SK-N-MC (cell line): ENCODE measurements around the gene DDI1.

Experiments
- DNase-seq: peaks from one replicate; pipeline ENCODE4 v3.0.0-alpha.2; 2011; ENCODE audit warnings: low read depth, low spot score
- H3K27ac ChIP-seq: fragments of 200-600 bp; sonication (generic); 2 replicates; pipeline ENCODE4 v1.5.1; 2016; ENCODE audit warnings: mixed run types
- H3K36me3 ChIP-seq: fragments of 200-600 bp; sonication (generic); 2 replicates; pipeline ENCODE4 v1.6.1; 2017; ENCODE audit warnings: antibody characterized with exemption, low read length, mixed read lengths; ENCODE audit not compliant: insufficient read depth
- H3K4me3 ChIP-seq: fragments of 200-600 bp; sonication (generic); 2 replicates; pipeline ENCODE4 v1.5.1; 2016
- H3K9ac ChIP-seq: fragments of 200-600 bp; sonication (generic); 2 replicates; pipeline ENCODE4 v1.8.0; 2017; ENCODE audit warnings: mixed run types, mixed read lengths; ENCODE audit not compliant: insufficient read length
- H3K9me3 ChIP-seq: fragments of 200-600 bp; sonication (generic); 2 replicates; pipeline ENCODE4 v1.6.1; 2017; ENCODE audit warnings: low read depth, mild to moderate bottlenecking, antibody characterized with exemption, low read length, moderate library complexity, mixed read lengths
- EZH2 ChIP-seq: fragments of 200-600 bp; sonication (generic); IDR thresholded peaks from one replicate; pipeline ENCODE4 v1.6.1; 2017; ENCODE audit warnings: antibody characterized with exemption
- FOXP2 ChIP-seq: optimal IDR thresholded peaks from 2 replicates; pipeline ENCODE3; 2011; ENCODE audit warnings: mild to moderate bottlenecking, moderate library complexity; ENCODE audit not compliant: insufficient read depth; ENCODE audit errors: extremely low read length, control extremely low read depth
- POLR2AphosphoS5 ChIP-seq: IDR thresholded peaks from 2 replicates; pipeline ENCODE4 v1.6.1; 2012; ENCODE audit warnings: mild to moderate bottlenecking, low read depth, low read length, borderline replicate concordance

The DDI1 gene

GRCh38 chr11:104036588-104036987, at the start of gene DDI1:
DDI1 (plus strand) TSS chr11:104036640; CDS start chr11:104036823, 183 bp downstream.
- H3K27ac ChIP-seq = no peak within 1 kb of the TSS

DNA sequence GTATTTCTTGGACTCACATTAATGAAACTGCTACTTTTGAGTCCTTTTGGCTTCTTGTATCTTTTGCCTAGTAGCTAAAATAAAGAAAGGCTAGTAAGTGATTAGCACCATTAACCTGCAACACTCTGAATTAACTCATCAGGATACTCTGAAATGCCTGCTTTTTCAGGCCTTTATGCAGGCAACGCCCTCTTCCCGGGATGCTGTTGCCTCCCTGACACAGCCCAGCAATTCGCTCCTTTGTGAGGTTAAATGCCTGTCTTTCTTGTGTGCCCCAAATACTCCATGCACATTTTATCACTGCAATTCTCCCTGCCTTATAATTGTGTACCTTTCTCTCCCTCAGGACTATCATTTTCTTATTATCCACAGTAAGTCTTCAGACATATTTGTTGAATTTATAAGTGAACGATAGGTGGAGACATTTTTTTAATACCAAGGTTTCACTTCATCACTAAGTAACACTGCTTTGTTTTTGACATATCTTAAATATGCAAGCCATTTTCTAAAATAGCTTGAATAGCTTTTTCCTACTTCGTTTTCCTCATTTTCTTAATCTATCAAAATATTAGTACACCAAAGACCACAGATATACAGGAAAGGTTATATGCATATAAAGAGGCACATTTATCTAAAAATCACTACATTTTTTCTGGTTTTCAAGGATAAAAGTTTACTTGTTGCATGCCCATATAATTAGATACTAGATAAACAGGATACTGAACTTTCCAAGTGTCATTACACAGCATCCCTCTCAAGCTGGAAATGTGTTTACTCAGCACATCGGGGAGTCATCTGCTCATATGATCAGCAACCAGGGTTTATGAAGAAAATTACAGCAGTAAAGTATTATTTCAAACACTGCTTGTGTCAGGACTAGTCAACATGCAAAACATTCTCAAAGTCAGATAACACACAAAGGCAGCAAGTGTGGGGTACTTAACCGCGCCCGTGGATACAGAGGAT, 48.5 kb upstream of the DDI1 start:
- Histone ChIP-seq H3K9ac (no peak overlapping the region), H3K36me3 (no peaks in the 10 kb centered on the region), H3K4me3 (0 out of 2 replicates have a peak overlapping the region, but pooled peaks have one; percentile 28), H3K9me3 (no peaks in the 10 kb centered on the region), H3K27ac (peak overlapping the region; percentile 17; the same call in 1 of the 2 replicates)
- DNase-seq = no peak
- no peak for TF ChIP-seq EZH2
- TF ChIP-seq POLR2AphosphoS5 = no peak
- TF ChIP-seq FOXP2 = peak; percentile 82

More at GRCh38 chr11:104036588-104036987, at the start of gene DDI1:
- Histone ChIP-seq H3K9me3 (no peaks in the 10 kb centered on the region), H3K4me3 (no peak within 1 kb of the TSS), H3K9ac (no peak within 1 kb of the TSS), H3K36me3 (no peaks in the 10 kb centered on the region)
- DNase-seq = no peak
- TF ChIP-seq FOXP2 (no peak), POLR2AphosphoS5 (no peak), EZH2 (no peak)

GRCh38 chr11:103988595-103988969, 47.9 kb upstream of the DDI1 start:
- H3K9ac ChIP-seq = no peak overlapping the region
- H3K4me3 ChIP-seq = 0 out of 2 replicates have a peak overlapping the region, but pooled peaks have one; percentile 28
- no peak for TF ChIP-seq FOXP2
- no peak for TF ChIP-seq EZH2
- no peak for TF ChIP-seq POLR2AphosphoS5
- H3K36me3 ChIP-seq = no peaks in the 10 kb centered on the region
- H3K9me3 ChIP-seq = no peaks in the 10 kb centered on the region
- no peak for DNase-seq
- peak overlapping the region; percentile 17; the same call in 1 of the 2 replicates for H3K27ac ChIP-seq

DNA sequence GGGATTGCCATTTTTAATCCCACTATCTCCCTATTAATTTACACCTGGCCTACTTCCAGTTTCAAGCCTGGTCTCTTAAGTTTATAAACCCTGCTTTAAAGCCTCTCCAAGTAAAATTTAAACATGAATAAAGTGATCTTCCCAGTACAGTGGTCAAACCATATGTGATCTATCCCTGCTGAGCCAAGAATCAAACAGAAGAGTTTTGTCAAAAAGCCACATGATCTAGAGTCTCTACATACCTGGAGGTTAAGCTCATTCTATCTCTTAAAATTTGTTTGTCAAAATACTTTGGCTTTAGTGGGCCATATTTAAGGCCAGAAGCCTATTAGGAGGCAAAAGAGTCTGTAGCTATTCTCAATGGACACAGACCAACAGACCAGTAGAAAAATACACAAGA, 42.9 kb upstream of the DDI1 start:
- TF ChIP-seq POLR2AphosphoS5 (no peak), EZH2 (no peak), FOXP2 (no peak)
- Histone ChIP-seq H3K27ac (peak overlapping the region; percentile 86), H3K9me3 (no peaks in the 10 kb centered on the region), H3K36me3 (no peaks in the 10 kb centered on the region), H3K4me3 (no peak overlapping the region), H3K9ac (no peak overlapping the region)
- DNase-seq = no peak

DNA sequence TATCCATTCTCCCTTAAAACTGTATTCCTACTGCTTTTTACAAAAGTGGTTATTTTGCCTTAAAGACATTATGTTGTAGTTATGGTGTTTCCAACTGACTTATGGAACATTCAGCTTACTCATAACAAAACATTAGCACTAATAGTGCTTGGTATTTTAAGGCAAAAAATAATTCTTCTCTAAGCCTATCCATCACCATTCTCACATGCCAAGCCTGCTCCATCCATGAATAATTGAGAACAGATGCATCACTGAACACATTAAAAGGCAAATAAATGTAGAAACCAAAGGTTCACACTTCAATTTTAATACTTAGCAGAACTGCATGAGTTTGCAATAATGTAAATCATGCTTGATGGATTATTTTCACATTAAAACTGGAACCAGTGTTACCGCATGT, 42.3 kb upstream of the DDI1 start:
- TF ChIP-seq EZH2 = no peak
- peak; percentile 37 for TF ChIP-seq FOXP2
- peak; percentile 24; the same call in 1 of the 2 replicates for TF ChIP-seq POLR2AphosphoS5

DNA sequence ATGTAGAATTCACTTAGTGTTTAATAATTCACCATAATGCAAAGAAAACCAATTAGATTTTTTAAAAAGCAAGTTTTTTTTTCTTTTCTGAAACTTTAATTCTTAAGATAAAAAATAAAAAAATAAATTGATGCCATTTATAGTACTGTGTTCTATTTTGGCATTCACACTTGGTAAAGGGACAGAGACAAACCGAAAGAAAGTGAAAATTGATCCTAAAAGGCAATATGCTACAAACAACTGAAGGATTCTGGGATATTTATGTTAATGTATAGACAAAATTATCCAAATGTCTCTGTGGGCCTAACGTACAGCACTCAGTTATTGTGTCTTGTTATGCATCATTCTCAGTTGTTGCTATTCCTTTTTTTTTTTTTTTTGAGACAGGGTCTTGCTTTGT, 41.9 kb upstream of the DDI1 start:
- peak overlapping the region; percentile 86 for H3K27ac ChIP-seq
- no peaks in the 10 kb centered on the region for H3K9me3 ChIP-seq
- peak overlapping the region; percentile 3 for H3K9ac ChIP-seq
- TF ChIP-seq POLR2AphosphoS5 (no peak), FOXP2 (no peak), EZH2 (no peak)
- no peak for DNase-seq
- no peaks in the 10 kb centered on the region for H3K36me3 ChIP-seq
- H3K4me3 ChIP-seq = peak overlapping the region; percentile 30; the same call in 1 of the 2 replicates

More for the DNA sequence above, 42.3 kb upstream of the DDI1 start:
- H3K36me3 ChIP-seq = no peaks in the 10 kb centered on the region
- no peaks in the 10 kb centered on the region for H3K9me3 ChIP-seq
- no peak overlapping the region for H3K9ac ChIP-seq
- H3K4me3 ChIP-seq = peak overlapping the region; percentile 30; the same call in 1 of the 2 replicates
- peak; percentile 55 for DNase-seq
- peak overlapping the region; percentile 86 for H3K27ac ChIP-seq

GRCh38 chr11:103995896-103996295, 40.5 kb upstream of the DDI1 start:
- Histone ChIP-seq H3K27ac (no peak overlapping the region), H3K9me3 (no peaks in the 10 kb centered on the region), H3K4me3 (no peak overlapping the region), H3K9ac (no peak overlapping the region), H3K36me3 (no peaks in the 10 kb centered on the region)
- TF ChIP-seq POLR2AphosphoS5 (no peak), FOXP2 (no peak), EZH2 (no peak)
- DNase-seq = no peak

- no peak for DNase-seq
- Histone ChIP-seq H3K4me3 (no peak overlapping the region), H3K9ac (no peak overlapping the region), H3K36me3 (no peaks in the 10 kb centered on the region), H3K27ac (no peak overlapping the region), H3K9me3 (no peaks in the 10 kb centered on the region)
- no peak for TF ChIP-seq FOXP2
- no peak for TF ChIP-seq POLR2AphosphoS5
- TF ChIP-seq EZH2 = no peak
These were observed 39.4 kb upstream of the DDI1 start for GRCh38 chr11:103997082-103997481.
